ENCODE data around the gene ODC1. TPM values are rescaled to one million over a fixed set of nuclear protein-coding genes. Genes with fewer than 3 reads are reported as not detected.

ODC1 gene
- total and polyA plus RNA-seq, 12 donors, result 6.4 to 204 (median 23.1) TPM

DNA sequence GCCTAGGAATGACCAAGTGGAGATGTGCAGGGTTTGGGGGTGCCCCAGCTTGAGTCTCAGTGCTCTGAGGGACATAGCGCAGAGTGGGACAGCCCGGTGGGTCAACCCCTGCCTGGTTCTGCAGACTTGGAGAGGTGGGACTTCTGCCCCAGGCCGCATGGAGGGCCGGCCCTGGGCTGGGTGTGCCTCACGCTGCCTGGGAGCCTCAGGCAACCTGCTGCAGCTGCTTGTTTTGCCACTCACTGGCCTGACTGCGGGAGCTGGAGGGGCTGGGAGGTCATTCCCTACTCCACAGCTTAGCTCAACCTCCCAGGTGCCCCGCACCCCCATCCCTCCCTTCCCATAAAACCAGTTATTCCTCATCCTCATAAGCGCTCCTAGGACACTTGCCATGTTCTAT is 33.1 kb downstream of the ODC1 start:
- intact Hi-C loops (cut with DNase I), result no loop called here
- H3K27ac ChIP-seq, result no peak overlapping the region
- 91 to 97% (median 95%) methylated on average over 7 to 8 of the region's 8 CpGs for WGBS, 4 donors
- no peaks in the 10 kb centered on the region for H3K36me3 ChIP-seq (replicated peaks in 1 of 2)
- DNase-seq, result no peak
- no peak overlapping the region for H3K4me3 ChIP-seq
- H3K4me1 ChIP-seq (replicated peaks in 1 of 2), result no peaks in the 10 kb centered on the region
- no peaks in the 10 kb centered on the region for H3K9me3 ChIP-seq (replicated peaks in 1 of 3)
- no peaks in the 10 kb centered on the region for H3K27me3 ChIP-seq
- TF ChIP-seq POLR2A (IDR thresholded peaks at IDR 0.05) (no peak), CTCF (IDR thresholded peaks at IDR 0.05) (no peak)

GRCh38 chr2:10414591-10414990 is 33.5 kb downstream of the ODC1 start:
- Histone ChIP-seq H3K9me3 (replicated peaks in 1 of 3) (no peaks in the 10 kb centered on the region), H3K27ac (no peak overlapping the region), H3K27me3 (no peaks in the 10 kb centered on the region), H3K36me3 (replicated peaks in 1 of 2) (no peaks in the 10 kb centered on the region), H3K4me1 (replicated peaks in 1 of 2) (no peaks in the 10 kb centered on the region), H3K4me3 (no peak overlapping the region)
- no peak for DNase-seq
- intact Hi-C loops (cut with DNase I), result loop anchor here (5.0 kb wide), 4 partner anchors 147 to 292 kb away; partner anchors contain the start of gene RRM2 (in 1 of the 2)
- 79 to 85% (median 81%) methylated on average over 5 to 10 of the region's 10 CpGs for WGBS, 4 donors
- TF ChIP-seq CTCF (IDR thresholded peaks at IDR 0.05), result no peak
- no peak for TF ChIP-seq POLR2A (IDR thresholded peaks at IDR 0.05)

- no peaks in the 10 kb centered on the region for H3K36me3 ChIP-seq (replicated peaks in 1 of 2)
- intact Hi-C loops (cut with DNase I), result loop anchor here (5.0 kb wide), 4 partner anchors 147 to 292 kb away; partner anchors contain the start of gene RRM2 (in 1 of the 2)
- peaks cover 3 to 4% of the 10 kb centered on the region in 2 donors for H3K4me1 ChIP-seq (replicated peaks in 1 of 2)
- H3K4me3 ChIP-seq, result no peak overlapping the region
- WGBS, 4 donors, result 85 to 100% (median 91%) methylated on average over 2 to 7 of the region's 7 CpGs
- TF ChIP-seq CTCF (IDR thresholded peaks at IDR 0.05), result no peak
- H3K9me3 ChIP-seq (replicated peaks in 1 of 3), result no peaks in the 10 kb centered on the region
- DNase-seq, result no peak
- no peak overlapping the region for H3K27ac ChIP-seq
- H3K27me3 ChIP-seq, result no peaks in the 10 kb centered on the region
Measured at GRCh38 chr2:10413991-10414451, 34.1 kb downstream of the ODC1 start.

DNA sequence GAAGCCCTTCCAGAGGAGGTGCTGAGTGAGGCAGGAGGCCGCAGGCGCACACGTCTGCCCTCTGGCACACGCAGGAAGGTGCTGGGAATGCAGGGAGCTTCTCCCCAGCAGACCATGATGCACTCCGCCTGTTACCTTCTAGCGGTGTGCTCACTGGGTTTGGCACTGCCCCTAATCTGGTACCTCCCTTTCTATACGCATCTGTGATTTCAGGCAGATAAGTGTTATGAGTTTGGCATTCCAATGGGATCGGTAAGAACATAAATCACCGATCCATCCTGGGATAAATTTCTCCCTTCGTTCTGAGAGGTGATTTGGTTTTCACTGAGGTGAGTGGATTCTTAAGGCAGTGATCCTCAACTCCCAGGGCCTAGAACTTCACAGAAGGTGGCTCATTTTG is 34.6 kb downstream of the ODC1 start:
- 93 to 95% (median 94%) methylated on average over 10 of the region's 10 CpGs for WGBS, 4 donors
- Histone ChIP-seq H3K36me3 (replicated peaks in 1 of 2) (no peaks in the 10 kb centered on the region), H3K27ac (no peak overlapping the region), H3K4me1 (replicated peaks in 1 of 2) (peaks cover 8 to 9% of the 10 kb centered on the region in 2 donors), H3K9me3 (replicated peaks in 1 of 3) (no peaks in the 10 kb centered on the region), H3K4me3 (no peak overlapping the region), H3K27me3 (no peaks in the 10 kb centered on the region)
- intact Hi-C loops (cut with DNase I), result loop anchor here (5.0 kb wide), 4 partner anchors 146 to 291 kb away; partner anchors contain the start of gene RRM2 (in 1 of the 2)
- TF ChIP-seq POLR2A (IDR thresholded peaks at IDR 0.05) (no peak), CTCF (IDR thresholded peaks at IDR 0.05) (no peak)
- DNase-seq, result no peak
